ENCODE results near the gene YBX1. TPM values are rescaled to one million over a fixed set of nuclear protein-coding genes. Genes with fewer than 3 reads are reported as not detected.

Gene YBX1
- total and polyA plus RNA-seq, 2 of the 13 experiments (the other 11 are each of a cell fraction or from before 2014, with no cell fraction given) = 339 to 628 TPM

GRCh38 chr1:42681741-42682483, at the start of gene YBX1 (continued):
- TF ChIP-seq HINFP (CRISPR knock-in tag; IDR thresholded peaks at IDR 0.05; ENCODE audit: low read depth) (peak; percentile 87; the same call in 1 of the 2 replicates), PLSCR1 (CRISPR knock-in tag; IDR thresholded peaks at IDR 0.05; ENCODE audit: borderline replicate concordance) (no peak), RELA (CRISPR knock-in tag; IDR thresholded peaks at IDR 0.05) (no peak), EED (CRISPR knock-in tag; IDR thresholded peaks at IDR 0.05) (peak; percentile 21; the same call in 1 of the 2 replicates), ZFYVE20 (CRISPR knock-in tag; IDR thresholded peaks at IDR 0.05; ENCODE audit: borderline replicate concordance, low read depth) (no peak), ELF3 (CRISPR knock-in tag; IDR thresholded peaks at IDR 0.05) (0 out of 2 replicates have a peak, but pooled peaks have one; percentile 19), CC2D1A (CRISPR knock-in tag; IDR thresholded peaks at IDR 0.05) (no peak), ZNF44 (CRISPR knock-in tag; IDR thresholded peaks at IDR 0.05) (peak; percentile 91), NFRKB (IDR thresholded peaks at IDR 0.05) (peak; percentile 73; the same call in 1 of the 2 replicates), ISX (CRISPR knock-in tag; conservative IDR thresholded peaks at IDR 0.05) (no peak), CENPX (CRISPR knock-in tag; IDR thresholded peaks at IDR 0.05) (no peak), PATZ1 (CRISPR knock-in tag; IDR thresholded peaks at IDR 0.05) (peak; percentile 40; the same call in 1 of the 2 replicates), ZNF333 (CRISPR knock-in tag; IDR thresholded peaks at IDR 0.05; ENCODE audit: borderline replicate concordance) (0 out of 2 replicates have a peak, but pooled peaks have one; percentile 65), IRF1 (CRISPR knock-in tag; IDR thresholded peaks at IDR 0.05; ENCODE audit: low read depth) (no peak), THRA (CRISPR knock-in tag; IDR thresholded peaks at IDR 0.05; ENCODE audit: borderline replicate concordance) (no peak), ASH2L (IDR thresholded peaks at IDR 0.05; ENCODE audit: insufficient read length, low read depth, low read length) (peak; percentile 85), ZNF75D (CRISPR knock-in tag; IDR thresholded peaks at IDR 0.05; ENCODE audit: borderline replicate concordance) (no peak)
- TF ChIP-seq, protein P1, sequence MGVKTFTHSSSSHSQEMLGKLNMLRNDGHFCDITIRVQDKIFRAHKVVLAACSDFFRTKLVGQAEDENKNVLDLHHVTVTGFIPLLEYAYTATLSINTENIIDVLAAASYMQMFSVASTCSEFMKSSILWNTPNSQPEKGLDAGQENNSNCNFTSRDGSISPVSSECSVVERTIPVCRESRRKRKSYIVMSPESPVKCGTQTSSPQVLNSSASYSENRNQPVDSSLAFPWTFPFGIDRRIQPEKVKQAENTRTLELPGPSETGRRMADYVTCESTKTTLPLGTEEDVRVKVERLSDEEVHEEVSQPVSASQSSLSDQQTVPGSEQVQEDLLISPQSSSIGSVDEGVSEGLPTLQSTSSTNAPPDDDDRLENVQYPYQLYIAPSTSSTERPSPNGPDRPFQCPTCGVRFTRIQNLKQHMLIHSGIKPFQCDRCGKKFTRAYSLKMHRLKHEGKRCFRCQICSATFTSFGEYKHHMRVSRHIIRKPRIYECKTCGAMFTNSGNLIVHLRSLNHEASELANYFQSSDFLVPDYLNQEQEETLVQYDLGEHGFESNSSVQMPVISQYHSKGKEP (CRISPR knock-in tag; IDR thresholded peaks at IDR 0.05) = no peak

Data from HepG2 (cell line).